Neural progenitor cell (in vitro differentiated cells): ENCODE measurements around the gene MAEL. TPM values are rescaled to one million over a fixed set of nuclear protein-coding genes. Genes with fewer than 3 reads are reported as not detected.

Experiments used
- DNase-seq: peaks from one replicate; pipeline ENCODE4 v3.0.0-alpha.2; 2016; ENCODE audit warnings: low spot score
- H2AFZ ChIP-seq: fragments of 200-600 bp; sonication (generic); replicated peaks from 2 replicates; pipeline ENCODE4 v1.6.1; 2016; ENCODE audit warnings: antibody characterized with exemption
- H3F3A ChIP-seq: fragments of 200-600 bp; sonication (generic); 2 replicates; pipeline ENCODE4 v1.6.1; 2016; ENCODE audit warnings: antibody characterized with exemption, low read depth
- H3K27ac ChIP-seq: fragments of 200-600 bp; sonication (generic); 2 replicates; pipeline ENCODE4 v1.5.1; 2016; ENCODE audit warnings: mild to moderate bottlenecking
- H3K27me3 ChIP-seq: fragments of 200-600 bp; sonication (generic); 2 replicates; pipeline ENCODE4 v1.6.1; 2016; ENCODE audit warnings: mild to moderate bottlenecking, moderate library complexity
- H3K36me3 ChIP-seq: fragments of 200-600 bp; sonication (generic); 2 replicates; pipeline ENCODE4 v1.5.1; 2016
- H3K4me1 ChIP-seq: fragments of 200-600 bp; sonication (generic); 2 replicates; pipeline ENCODE4 v1.6.1; 2016; ENCODE audit warnings: mixed run types
- H3K4me2 ChIP-seq: fragments of 200-600 bp; sonication (generic); 2 replicates; pipeline ENCODE4 v1.6.1; 2016
- H3K4me3 ChIP-seq: fragments of 200-600 bp; sonication (generic); 2 replicates; pipeline ENCODE4 v1.5.1; 2016
- H3K79me2 ChIP-seq: fragments of 200-600 bp; sonication (generic); 2 replicates; pipeline ENCODE4 v1.6.1; 2016; ENCODE audit warnings: low read depth
- H3K9ac ChIP-seq: fragments of 200-600 bp; sonication (generic); 2 replicates; pipeline ENCODE4 v1.6.1; 2016
- H3K9me3 ChIP-seq: fragments of 200-600 bp; sonication (generic); 2 replicates; pipeline ENCODE4 v1.5.1; 2016; ENCODE audit warnings: low read depth
- H4K20me1 ChIP-seq: fragments of 200-600 bp; sonication (generic); 2 replicates; pipeline ENCODE4 v1.6.1; 2016; ENCODE audit warnings: low read depth
- H3K27ac Mint-ChIP-seq: 3 replicates; pipeline ENCODE4 v1.8.0; 2021; ENCODE audit warnings: mixed read lengths
- H3K27me3 Mint-ChIP-seq: 2 replicates; pipeline ENCODE4 v1.8.0; 2022; ENCODE audit warnings: low read depth, mild to moderate bottlenecking, inconsistent platforms, moderate library complexity, mixed read lengths; ENCODE audit not compliant: insufficient read depth
- H3K36me3 Mint-ChIP-seq: 3 replicates; pipeline ENCODE4 v1.8.0; 2021; ENCODE audit warnings: mixed read lengths
- H3K4me1 Mint-ChIP-seq: 3 replicates; pipeline ENCODE4 v1.8.0; 2021; ENCODE audit warnings: mixed read lengths
- H3K4me3 Mint-ChIP-seq: 3 replicates; pipeline ENCODE4 v1.8.0; 2021; ENCODE audit warnings: mild to moderate bottlenecking, moderate library complexity, mixed read lengths
- H3K9me3 Mint-ChIP-seq: 3 replicates; pipeline ENCODE4 v1.8.0; 2020; ENCODE audit warnings: mixed read lengths
- EZH2 ChIP-seq: fragments of 200-600 bp; sonication (generic); IDR thresholded peaks from 2 replicates; pipeline ENCODE4 v1.6.1; 2017; ENCODE audit warnings: antibody characterized with exemption, mild to moderate bottlenecking, moderate library complexity
- EZH2phosphoT487 ChIP-seq: fragments of 200-600 bp; sonication (generic); IDR thresholded peaks from 2 replicates; pipeline ENCODE4 v1.6.1; 2017; ENCODE audit warnings: antibody characterized with exemption
- total RNA-seq: library from RNA; depleted of rRNA; stranded (reverse); fragments of >200 nt; gene quantifications from 2 replicates; pipeline ENCODE4 v1.2.3, GENCODE V29; 2015; ENCODE audit warnings: low replicate concordance
- TF ChIP-seq, protein P1 (sequence below): fragments of 200-600 bp; sonication (generic); IDR thresholded peaks from 2 replicates; pipeline ENCODE4 v1.5.1; 2017; ENCODE audit warnings: antibody characterized with exemption, mild to moderate bottlenecking

The MAEL gene
- total RNA-seq, 1 donor from 2014 or later, result not detected

DNA sequence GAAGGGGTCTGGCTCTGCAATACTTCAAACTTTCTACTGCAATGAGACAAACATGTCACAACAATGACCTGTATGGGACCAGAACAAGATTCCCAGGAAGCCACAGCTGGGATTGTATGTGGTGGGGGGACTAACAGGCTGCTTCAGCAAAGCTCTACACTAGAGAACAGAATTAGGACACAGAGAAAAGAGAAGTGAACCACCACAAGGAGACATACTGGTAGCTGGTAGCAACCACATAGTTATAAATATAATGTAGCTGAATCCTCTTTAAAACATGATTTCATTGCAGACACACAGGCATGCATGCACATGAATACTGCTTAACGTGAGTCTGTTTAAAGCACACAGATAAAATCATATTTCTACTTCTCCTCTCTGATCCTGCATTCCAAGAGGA is 10.3 kb upstream of the MAEL start:
- no peak overlapping the region for H2AFZ ChIP-seq
- H3K27ac ChIP-seq, result no peak overlapping the region
- Mint-ChIP-seq H3K27me3 (peaks cover 3% of the 10 kb centered on the region), H3K9me3 (no peaks in the 10 kb centered on the region), H3K4me3 (no peak overlapping the region), H3K27ac (no peak overlapping the region), H3K4me1 (peaks cover 31% of the 10 kb centered on the region), H3K36me3 (no peaks in the 10 kb centered on the region)
- peaks cover 14% of the 10 kb centered on the region for H3K4me1 ChIP-seq
- no peaks in the 10 kb centered on the region for H3K36me3 ChIP-seq
- H3K4me2 ChIP-seq, result no peak overlapping the region
- H3K4me3 ChIP-seq, result no peak overlapping the region
- H3K9me3 ChIP-seq, result no peaks in the 10 kb centered on the region
- no peak for DNase-seq
- H3K79me2 ChIP-seq, result no peaks in the 10 kb centered on the region
- H3F3A ChIP-seq, result peaks cover 24% of the 10 kb centered on the region
- H3K27me3 ChIP-seq, result peaks cover 63% of the 10 kb centered on the region
- H4K20me1 ChIP-seq, result no peaks in the 10 kb centered on the region
- no peak overlapping the region for H3K9ac ChIP-seq
- TF ChIP-seq, protein P1, sequence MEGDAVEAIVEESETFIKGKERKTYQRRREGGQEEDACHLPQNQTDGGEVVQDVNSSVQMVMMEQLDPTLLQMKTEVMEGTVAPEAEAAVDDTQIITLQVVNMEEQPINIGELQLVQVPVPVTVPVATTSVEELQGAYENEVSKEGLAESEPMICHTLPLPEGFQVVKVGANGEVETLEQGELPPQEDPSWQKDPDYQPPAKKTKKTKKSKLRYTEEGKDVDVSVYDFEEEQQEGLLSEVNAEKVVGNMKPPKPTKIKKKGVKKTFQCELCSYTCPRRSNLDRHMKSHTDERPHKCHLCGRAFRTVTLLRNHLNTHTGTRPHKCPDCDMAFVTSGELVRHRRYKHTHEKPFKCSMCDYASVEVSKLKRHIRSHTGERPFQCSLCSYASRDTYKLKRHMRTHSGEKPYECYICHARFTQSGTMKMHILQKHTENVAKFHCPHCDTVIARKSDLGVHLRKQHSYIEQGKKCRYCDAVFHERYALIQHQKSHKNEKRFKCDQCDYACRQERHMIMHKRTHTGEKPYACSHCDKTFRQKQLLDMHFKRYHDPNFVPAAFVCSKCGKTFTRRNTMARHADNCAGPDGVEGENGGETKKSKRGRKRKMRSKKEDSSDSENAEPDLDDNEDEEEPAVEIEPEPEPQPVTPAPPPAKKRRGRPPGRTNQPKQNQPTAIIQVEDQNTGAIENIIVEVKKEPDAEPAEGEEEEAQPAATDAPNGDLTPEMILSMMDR, result no peak
- no peak for TF ChIP-seq EZH2phosphoT487
- TF ChIP-seq EZH2, result no peak

DNA sequence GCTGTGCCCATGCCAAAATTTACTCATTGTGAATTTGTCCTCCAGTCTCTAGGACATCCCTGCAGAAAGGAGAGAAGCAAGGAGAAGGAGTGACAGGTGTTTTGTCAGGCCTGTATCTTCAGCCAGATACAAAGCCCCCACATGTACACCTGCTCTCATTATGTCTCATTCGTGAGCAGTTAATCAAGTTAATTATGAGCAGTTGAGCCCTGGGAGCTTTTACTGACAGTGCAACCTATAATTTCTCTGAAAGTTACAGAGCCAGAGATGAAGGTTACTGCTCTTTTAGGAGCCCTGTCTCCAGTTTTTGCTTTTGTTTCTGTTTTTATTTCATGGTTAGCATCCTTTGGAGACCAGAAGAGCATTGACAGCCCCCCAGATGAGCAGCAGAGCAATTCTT is 8.7 kb upstream of the MAEL start:
- H3K27ac ChIP-seq, result no peak overlapping the region
- H3K79me2 ChIP-seq, result no peaks in the 10 kb centered on the region
- no peaks in the 10 kb centered on the region for H4K20me1 ChIP-seq
- no peak overlapping the region for H3K27ac Mint-ChIP-seq
- peaks cover 5% of the 10 kb centered on the region for H3K4me1 ChIP-seq
- peaks cover 21% of the 10 kb centered on the region for H3K4me1 Mint-ChIP-seq
- peaks cover 4% of the 10 kb centered on the region for H3K9me3 Mint-ChIP-seq
- H3K4me2 ChIP-seq, result no peak overlapping the region
- no peak overlapping the region for H3K4me3 ChIP-seq
- no peaks in the 10 kb centered on the region for H3K36me3 Mint-ChIP-seq
- peaks cover 53% of the 10 kb centered on the region for H3K27me3 ChIP-seq
- H3F3A ChIP-seq, result peaks cover 12% of the 10 kb centered on the region
- DNase-seq, result no peak
- no peak for TF ChIP-seq EZH2phosphoT487
- TF ChIP-seq EZH2, result no peak
- TF ChIP-seq, protein P1, result no peak
- no peaks in the 10 kb centered on the region for H3K36me3 ChIP-seq
- H3K27me3 Mint-ChIP-seq, result peaks cover 5% of the 10 kb centered on the region
- no peak overlapping the region for H3K4me3 Mint-ChIP-seq
- H3K9me3 ChIP-seq, result no peaks in the 10 kb centered on the region
- H3K9ac ChIP-seq, result no peak overlapping the region
- no peak overlapping the region for H2AFZ ChIP-seq

DNA sequence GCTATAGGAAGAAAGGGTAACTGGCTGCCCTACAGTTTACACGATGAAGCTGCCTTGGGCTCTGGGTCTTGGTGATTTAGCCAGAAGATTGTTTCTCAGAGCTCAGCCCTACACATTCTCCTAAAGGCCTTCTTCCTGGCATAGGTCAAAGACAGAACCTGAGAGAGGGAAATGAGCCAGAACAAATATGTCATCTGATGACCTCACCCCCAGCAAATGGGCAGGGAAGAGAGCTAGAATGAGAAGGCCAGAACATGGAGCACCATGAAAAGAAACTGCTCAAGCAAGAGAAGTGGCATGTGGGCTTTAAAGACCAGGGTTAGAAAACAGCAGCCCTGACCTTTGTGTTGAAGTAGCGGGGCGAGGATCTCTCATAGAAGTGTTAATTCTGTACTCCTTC is 8.3 kb upstream of the MAEL start:
- Histone ChIP-seq H3K4me1 (peaks cover 5% of the 10 kb centered on the region), H2AFZ (no peak overlapping the region), H3K27me3 (peaks cover 49% of the 10 kb centered on the region), H3K36me3 (no peaks in the 10 kb centered on the region), H3K4me2 (no peak overlapping the region), H3F3A (peaks cover 9% of the 10 kb centered on the region), H3K27ac (no peak overlapping the region), H3K9me3 (no peaks in the 10 kb centered on the region), H3K9ac (no peak overlapping the region), H3K4me3 (no peak overlapping the region), H3K79me2 (no peaks in the 10 kb centered on the region), H4K20me1 (no peaks in the 10 kb centered on the region)
- TF ChIP-seq EZH2, result no peak
- Mint-ChIP-seq H3K27ac (no peak overlapping the region), H3K36me3 (no peaks in the 10 kb centered on the region), H3K4me3 (no peak overlapping the region), H3K4me1 (peaks cover 20% of the 10 kb centered on the region), H3K27me3 (peaks cover 5% of the 10 kb centered on the region), H3K9me3 (peaks cover 4% of the 10 kb centered on the region)
- no peak for DNase-seq

DNA sequence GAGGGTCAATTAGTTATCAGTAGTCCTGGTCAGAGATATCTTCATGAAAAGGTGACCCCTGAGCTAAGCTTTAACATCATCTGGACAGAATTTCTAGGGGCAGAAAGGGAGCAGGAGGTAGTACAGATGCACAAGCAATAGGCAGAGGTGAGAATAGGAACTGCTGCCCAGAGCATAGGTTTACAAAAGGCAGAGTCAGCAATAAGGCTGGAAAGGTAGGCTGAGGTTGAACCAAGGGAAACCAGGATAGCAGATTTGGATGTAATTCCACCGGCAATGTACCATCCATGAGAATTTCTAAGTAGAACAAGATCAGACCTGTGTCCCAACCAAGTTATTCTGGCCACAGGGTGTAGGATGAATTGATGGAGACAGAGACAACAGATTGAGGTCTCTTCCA is 7.5 kb upstream of the MAEL start:
- no peak overlapping the region for H2AFZ ChIP-seq
- H3K4me2 ChIP-seq, result no peak overlapping the region
- H3K4me3 ChIP-seq, result no peak overlapping the region
- Mint-ChIP-seq H3K27me3 (peaks cover 2% of the 10 kb centered on the region), H3K27ac (no peak overlapping the region), H3K4me3 (no peak overlapping the region), H3K9me3 (peaks cover 4% of the 10 kb centered on the region), H3K36me3 (no peaks in the 10 kb centered on the region), H3K4me1 (peaks cover 13% of the 10 kb centered on the region)
- peaks cover 41% of the 10 kb centered on the region for H3K27me3 ChIP-seq
- H3F3A ChIP-seq, result peaks cover under 1% of the 10 kb centered on the region
- no peaks in the 10 kb centered on the region for H3K9me3 ChIP-seq
- H3K9ac ChIP-seq, result no peak overlapping the region
- H3K27ac ChIP-seq, result no peak overlapping the region
- no peak for DNase-seq
- no peaks in the 10 kb centered on the region for H3K79me2 ChIP-seq
- H4K20me1 ChIP-seq, result no peaks in the 10 kb centered on the region
- H3K4me1 ChIP-seq, result no peaks in the 10 kb centered on the region
- TF ChIP-seq EZH2 (no peak), EZH2phosphoT487 (no peak)
- TF ChIP-seq, protein P1, result no peak
- no peaks in the 10 kb centered on the region for H3K36me3 ChIP-seq
